ENCODE measurements around the gene SYNRG.

SYNRG gene

DNA sequence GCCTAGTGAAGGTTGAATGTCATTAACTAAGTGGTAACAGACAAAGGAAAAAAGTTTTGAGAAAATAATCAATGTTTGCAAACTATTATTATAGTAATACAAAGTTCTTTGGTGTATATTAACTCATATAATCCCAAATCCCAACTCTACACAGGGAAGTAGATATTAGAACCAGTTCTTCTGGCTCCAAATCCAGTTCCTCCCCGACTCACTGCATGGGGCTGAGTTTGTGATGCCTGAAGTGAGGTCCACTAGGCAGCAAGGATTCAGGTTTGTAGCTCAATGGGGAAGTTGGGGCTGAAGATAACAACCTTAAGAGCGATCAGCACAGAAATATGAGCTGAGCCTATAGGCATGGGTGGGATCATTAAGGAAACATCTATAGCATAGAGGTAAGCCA is 5.6 kb upstream of the SYNRG start:
- DNase-seq (ENCODE audit: low read depth), result no peak
- H3K4me3 ChIP-seq (ENCODE audit: low read length), result no peak overlapping the region
- TF ChIP-seq, protein P1, sequence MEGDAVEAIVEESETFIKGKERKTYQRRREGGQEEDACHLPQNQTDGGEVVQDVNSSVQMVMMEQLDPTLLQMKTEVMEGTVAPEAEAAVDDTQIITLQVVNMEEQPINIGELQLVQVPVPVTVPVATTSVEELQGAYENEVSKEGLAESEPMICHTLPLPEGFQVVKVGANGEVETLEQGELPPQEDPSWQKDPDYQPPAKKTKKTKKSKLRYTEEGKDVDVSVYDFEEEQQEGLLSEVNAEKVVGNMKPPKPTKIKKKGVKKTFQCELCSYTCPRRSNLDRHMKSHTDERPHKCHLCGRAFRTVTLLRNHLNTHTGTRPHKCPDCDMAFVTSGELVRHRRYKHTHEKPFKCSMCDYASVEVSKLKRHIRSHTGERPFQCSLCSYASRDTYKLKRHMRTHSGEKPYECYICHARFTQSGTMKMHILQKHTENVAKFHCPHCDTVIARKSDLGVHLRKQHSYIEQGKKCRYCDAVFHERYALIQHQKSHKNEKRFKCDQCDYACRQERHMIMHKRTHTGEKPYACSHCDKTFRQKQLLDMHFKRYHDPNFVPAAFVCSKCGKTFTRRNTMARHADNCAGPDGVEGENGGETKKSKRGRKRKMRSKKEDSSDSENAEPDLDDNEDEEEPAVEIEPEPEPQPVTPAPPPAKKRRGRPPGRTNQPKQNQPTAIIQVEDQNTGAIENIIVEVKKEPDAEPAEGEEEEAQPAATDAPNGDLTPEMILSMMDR (conservative IDR thresholded peaks at IDR 0.05; ENCODE audit: low read length), result no peak

DNA sequence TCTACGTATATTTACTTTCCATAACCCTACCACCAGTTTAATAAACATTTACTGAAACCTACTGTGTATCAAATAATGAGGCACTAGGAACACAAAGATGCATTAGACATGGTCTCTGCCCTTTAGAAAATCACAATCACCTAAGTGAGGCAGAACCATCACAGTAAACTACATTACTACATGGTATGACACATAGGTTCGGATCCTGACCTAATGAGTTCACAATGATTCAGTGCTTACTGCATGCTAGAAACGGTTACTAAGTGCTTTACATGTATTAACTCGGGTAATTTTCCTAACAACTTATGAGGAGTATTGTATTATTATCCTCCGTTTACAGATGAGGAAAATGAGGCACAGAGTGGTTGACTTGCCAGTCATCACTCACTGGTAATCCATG is 5.2 kb upstream of the SYNRG start:
- DNase-seq (ENCODE audit: low read depth), result peak; percentile 73
- no peak overlapping the region for H3K4me3 ChIP-seq (ENCODE audit: low read length)
- TF ChIP-seq, protein P1 (conservative IDR thresholded peaks at IDR 0.05; ENCODE audit: low read length), result no peak

DNA sequence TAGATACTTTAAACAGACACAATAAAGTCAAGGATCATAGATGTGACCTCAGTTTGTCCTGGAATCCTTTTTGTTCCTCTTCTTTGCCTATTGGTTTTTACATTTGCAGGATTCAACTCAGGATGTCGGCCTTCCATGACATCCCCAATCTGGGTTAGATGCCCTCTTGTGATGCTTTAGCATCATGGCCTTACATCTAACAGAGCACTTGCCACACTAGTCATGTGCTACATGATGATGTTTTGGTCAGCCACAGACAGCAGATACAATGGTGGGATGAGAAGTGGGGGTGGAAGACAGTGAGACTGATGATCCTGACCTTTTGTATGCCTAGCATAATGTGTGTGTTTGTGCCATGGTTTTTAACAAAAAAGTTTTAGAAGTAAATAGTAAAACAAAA is 1.8 kb upstream of the SYNRG start:
- peak; percentile 0 for DNase-seq (ENCODE audit: low read depth)
- TF ChIP-seq, protein P1 (conservative IDR thresholded peaks at IDR 0.05; ENCODE audit: low read length), result no peak
- no peak overlapping the region for H3K4me3 ChIP-seq (ENCODE audit: low read length)

DNA sequence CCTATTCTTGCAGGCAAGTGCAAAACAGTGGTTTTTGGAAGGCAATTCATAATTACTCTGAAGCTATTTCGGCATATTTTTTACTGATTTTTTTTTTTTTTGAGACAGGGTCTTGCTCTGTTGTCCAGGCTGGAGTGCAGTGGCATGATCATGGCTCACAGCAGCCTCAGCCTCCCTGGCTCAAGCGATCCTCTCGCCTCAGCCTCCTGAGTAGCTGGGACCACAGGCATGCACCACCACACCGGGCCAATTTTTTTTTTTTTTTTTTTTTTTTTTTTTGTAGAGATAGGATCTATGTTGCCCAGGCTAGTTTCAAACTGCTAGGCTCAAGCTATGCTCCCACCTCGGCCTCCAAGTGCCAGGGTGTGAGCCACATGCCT is 813 bp upstream of the SYNRG start:
- peak overlapping the region; percentile 55 for H3K4me3 ChIP-seq (ENCODE audit: low read length)
- DNase-seq (ENCODE audit: low read depth), result peak; percentile 2

DNA sequence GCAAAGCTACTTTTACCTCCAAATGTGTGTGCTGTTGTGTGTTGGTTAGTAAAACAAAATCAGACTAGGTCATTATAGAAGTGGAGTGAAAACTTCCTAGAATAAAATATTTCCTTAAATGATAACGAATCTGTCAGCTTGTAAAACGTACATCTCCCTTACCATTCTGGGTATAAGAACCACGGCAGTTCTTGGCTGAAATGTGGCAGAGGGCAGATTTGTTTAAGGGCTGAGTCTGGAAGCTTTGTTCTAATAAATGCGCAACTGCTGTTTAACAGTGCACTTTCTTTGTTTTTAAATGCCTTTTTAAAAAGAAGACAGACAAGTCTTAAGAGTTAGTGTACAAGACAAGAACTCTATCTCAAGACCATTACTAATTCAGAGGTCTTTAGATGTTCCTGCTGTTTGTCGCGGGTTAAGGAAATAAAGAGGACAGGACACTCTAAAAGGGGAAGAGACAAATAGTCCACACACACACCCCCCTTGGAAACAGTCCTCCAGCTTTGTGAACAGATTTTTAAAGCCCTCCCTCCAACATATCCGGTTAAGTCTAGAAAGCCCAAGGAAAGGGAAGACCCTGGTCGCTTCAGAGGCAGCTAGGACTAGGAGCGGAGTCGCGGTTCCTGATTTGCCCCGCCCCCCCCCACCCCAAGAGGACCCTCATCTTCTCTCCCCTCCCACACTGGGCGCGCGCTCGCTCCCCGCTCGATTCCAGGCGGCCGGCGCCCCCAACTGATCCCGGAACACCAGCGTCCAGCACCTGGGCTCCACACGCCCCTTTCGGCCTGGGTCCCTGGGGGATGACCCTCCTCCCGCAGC is 658 bp downstream of the SYNRG start:
- DNase-seq (ENCODE audit: low read depth), result peak; percentile 31
- TF ChIP-seq, protein P1 (conservative IDR thresholded peaks at IDR 0.05; ENCODE audit: low read length), result no peak
- peak overlapping the region; percentile 88 for H3K4me3 ChIP-seq (ENCODE audit: low read length)

DNA sequence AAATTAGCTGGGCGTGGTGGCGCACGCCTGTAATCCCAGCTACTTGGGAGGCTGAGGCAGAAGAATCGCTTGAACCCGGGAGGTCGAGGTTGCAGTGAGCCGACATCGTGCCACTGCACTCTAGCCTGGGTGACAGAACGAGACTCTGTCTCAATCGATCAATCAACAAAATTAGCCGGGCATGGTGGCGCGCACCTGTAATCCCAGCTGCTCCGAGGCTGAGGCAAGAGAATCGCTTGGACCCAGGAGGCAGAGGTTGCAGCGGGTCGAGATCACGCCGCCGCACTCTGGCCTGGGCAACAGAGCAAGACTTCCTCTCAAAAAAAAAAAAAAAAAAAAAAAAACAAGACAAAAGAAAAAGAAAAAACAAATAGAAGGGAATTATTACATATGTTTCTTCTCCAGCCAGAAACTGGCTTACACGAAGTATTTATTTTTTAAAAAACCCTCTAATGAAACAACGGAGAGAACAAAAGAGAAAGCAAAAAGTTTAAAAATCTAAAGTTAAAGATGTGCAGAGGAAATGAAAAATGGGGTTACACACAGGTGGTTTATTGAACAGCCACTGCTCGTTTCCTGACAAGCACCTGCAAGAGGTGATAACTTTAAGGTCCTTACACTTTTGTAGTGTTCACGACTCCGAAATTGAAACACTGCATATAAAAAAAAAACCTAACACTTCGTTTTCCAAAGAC is 1.4 kb downstream of the SYNRG start:
- TF ChIP-seq, protein P1 (conservative IDR thresholded peaks at IDR 0.05; ENCODE audit: low read length), result no peak
- peak overlapping the region; percentile 88 for H3K4me3 ChIP-seq (ENCODE audit: low read length)
- DNase-seq (ENCODE audit: low read depth), result no peak

DNA sequence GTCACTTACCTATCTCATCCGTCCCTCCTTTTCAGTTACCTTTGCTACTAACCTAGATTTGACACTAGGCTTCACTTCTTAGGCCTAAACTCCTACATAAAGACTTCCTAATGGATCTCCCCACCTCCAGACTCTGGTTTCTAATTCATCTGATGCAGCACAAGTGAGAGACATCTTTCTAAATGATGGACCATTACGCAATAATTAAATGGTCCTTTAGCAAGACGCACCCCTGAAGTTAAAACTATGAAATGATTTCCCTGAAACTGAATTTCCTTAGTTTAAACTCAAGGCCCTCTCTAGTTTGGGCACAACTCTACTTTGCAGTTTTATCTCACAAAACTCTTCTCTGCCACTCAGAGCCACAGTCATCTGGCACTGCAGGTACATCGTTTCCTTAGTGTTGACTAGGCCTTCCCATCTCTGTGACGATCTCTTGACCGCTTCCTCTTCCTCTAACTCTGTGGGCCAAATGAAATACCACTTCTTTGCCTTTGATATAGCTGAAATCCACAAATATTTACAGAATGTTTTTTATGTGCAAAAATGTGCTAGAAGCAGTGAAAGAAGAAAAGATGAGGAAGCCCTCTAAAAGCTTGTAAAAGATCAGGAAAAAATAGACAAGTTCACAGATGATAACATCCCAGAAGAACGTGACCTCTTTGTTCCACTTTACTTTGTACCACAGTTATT is 3.3 kb downstream of the SYNRG start:
- no peak overlapping the region for H3K4me3 ChIP-seq (ENCODE audit: low read length)
- peak; percentile 43 for DNase-seq (ENCODE audit: low read depth)
- TF ChIP-seq, protein P1 (conservative IDR thresholded peaks at IDR 0.05; ENCODE audit: low read length), result no peak

Measured in AG10803 (cell line).